Ishikawa (cell line): ENCODE results near the gene AMER1.

Experiments
- CEBPB ChIP-seq: IDR thresholded peaks from 2 replicates; pipeline ENCODE4 v1.6.1; 2012
- CREB1 ChIP-seq: IDR thresholded peaks from 2 replicates; pipeline ENCODE4 v1.6.1; 2012; ENCODE audit warnings: low read depth
- EGR1 ChIP-seq: IDR thresholded peaks from 2 replicates; pipeline ENCODE4 v1.6.1; 2012
- EP300 ChIP-seq: IDR thresholded peaks from 2 replicates; pipeline ENCODE4 v1.6.1; 2012; ENCODE audit warnings: borderline replicate concordance
- FOXM1 ChIP-seq: IDR thresholded peaks from 2 replicates; pipeline ENCODE4 v1.6.1; 2012; ENCODE audit warnings: low read depth, borderline replicate concordance
- NFIC ChIP-seq: IDR thresholded peaks from 2 replicates; pipeline ENCODE4 v1.6.1; 2012
- RAD21 ChIP-seq: IDR thresholded peaks from 2 replicates; pipeline ENCODE4 v1.6.1; 2012; ENCODE audit warnings: low read depth
- TAF1 ChIP-seq: IDR thresholded peaks from 2 replicates; pipeline ENCODE4 v1.6.1; 2012; ENCODE audit warnings: low read depth, mild to moderate bottlenecking
- TCF12 ChIP-seq: IDR thresholded peaks from 2 replicates; pipeline ENCODE4 v1.6.1; 2012; ENCODE audit warnings: low read depth
- TEAD4 ChIP-seq: IDR thresholded peaks from 2 replicates; pipeline ENCODE4 v1.6.1; 2012
- YY1 ChIP-seq: IDR thresholded peaks from 2 replicates; pipeline ENCODE4 v1.6.1; 2012; ENCODE audit warnings: low read depth
- ZBTB7A ChIP-seq: IDR thresholded peaks from 2 replicates; pipeline ENCODE4 v1.6.1; 2012; ENCODE audit warnings: low read depth
- TF ChIP-seq, protein P1 (sequence below): IDR thresholded peaks from 2 replicates; pipeline ENCODE4 v1.6.1; 2012; ENCODE audit warnings: low read depth, mild to moderate bottlenecking
- TF ChIP-seq, protein P2 (sequence below): IDR thresholded peaks from 2 replicates; pipeline ENCODE4 v1.6.1; 2012
- TF ChIP-seq, protein P3 (sequence below): IDR thresholded peaks from 2 replicates; pipeline ENCODE4 v1.6.1; 2012

AMER1 gene

DNA sequence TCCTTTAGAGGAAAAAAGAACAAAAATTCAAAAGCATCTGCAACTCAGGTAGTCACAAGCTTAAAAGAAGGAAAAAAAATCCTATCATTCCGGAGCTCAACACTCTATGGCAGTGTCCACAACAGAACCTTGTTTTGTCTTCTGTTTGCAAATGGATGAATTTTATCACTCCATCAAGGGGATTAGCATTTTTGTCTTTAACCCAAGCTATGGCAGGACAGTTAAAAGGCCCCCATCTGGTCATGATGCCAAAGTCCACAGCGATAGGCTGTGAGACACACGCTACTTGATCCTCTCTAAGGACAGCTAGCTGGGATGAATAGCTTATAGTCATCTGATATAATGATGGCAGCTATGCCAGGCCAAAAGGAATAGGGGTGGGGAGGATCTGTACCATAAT, 16.6 kb downstream of the AMER1 start:
- no peak for TF ChIP-seq TAF1
- no peak for TF ChIP-seq CREB1
- TF ChIP-seq, protein P1, sequence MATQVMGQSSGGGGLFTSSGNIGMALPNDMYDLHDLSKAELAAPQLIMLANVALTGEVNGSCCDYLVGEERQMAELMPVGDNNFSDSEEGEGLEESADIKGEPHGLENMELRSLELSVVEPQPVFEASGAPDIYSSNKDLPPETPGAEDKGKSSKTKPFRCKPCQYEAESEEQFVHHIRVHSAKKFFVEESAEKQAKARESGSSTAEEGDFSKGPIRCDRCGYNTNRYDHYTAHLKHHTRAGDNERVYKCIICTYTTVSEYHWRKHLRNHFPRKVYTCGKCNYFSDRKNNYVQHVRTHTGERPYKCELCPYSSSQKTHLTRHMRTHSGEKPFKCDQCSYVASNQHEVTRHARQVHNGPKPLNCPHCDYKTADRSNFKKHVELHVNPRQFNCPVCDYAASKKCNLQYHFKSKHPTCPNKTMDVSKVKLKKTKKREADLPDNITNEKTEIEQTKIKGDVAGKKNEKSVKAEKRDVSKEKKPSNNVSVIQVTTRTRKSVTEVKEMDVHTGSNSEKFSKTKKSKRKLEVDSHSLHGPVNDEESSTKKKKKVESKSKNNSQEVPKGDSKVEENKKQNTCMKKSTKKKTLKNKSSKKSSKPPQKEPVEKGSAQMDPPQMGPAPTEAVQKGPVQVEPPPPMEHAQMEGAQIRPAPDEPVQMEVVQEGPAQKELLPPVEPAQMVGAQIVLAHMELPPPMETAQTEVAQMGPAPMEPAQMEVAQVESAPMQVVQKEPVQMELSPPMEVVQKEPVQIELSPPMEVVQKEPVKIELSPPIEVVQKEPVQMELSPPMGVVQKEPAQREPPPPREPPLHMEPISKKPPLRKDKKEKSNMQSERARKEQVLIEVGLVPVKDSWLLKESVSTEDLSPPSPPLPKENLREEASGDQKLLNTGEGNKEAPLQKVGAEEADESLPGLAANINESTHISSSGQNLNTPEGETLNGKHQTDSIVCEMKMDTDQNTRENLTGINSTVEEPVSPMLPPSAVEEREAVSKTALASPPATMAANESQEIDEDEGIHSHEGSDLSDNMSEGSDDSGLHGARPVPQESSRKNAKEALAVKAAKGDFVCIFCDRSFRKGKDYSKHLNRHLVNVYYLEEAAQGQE, result no peak
- TF ChIP-seq, protein P2, sequence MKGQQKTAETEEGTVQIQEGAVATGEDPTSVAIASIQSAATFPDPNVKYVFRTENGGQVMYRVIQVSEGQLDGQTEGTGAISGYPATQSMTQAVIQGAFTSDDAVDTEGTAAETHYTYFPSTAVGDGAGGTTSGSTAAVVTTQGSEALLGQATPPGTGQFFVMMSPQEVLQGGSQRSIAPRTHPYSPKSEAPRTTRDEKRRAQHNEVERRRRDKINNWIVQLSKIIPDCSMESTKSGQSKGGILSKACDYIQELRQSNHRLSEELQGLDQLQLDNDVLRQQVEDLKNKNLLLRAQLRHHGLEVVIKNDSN, result no peak
- TF ChIP-seq YY1, result no peak
- TF ChIP-seq CEBPB, result no peak
- TF ChIP-seq EGR1, result no peak

DNA sequence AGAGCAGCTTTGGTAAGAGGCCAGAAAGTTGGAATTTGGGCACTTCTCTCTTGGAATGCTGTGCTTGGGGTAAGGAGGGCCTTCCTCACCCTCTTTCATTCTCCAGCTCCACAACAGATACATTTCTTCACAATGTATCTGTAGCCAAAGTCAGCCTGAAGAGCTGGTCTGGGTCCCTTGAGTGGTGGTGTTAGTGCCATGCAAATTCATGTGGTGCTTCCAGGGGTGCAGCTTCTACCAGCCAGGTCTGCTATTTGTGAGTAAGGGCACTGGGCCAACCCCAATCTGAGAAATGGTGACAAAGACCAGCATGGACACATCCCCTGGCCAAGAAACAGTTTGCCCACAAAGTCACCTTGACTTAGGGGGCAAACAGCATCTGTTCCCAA, 17.8 kb downstream of the AMER1 start:
- TF ChIP-seq RAD21 (no peak), ZBTB7A (no peak), TAF1 (no peak), FOXM1 (no peak), EP300 (no peak), TCF12 (no peak), CREB1 (no peak), YY1 (no peak), EGR1 (no peak), CEBPB (no peak), NFIC (no peak), TEAD4 (no peak)
- TF ChIP-seq, protein P3, sequence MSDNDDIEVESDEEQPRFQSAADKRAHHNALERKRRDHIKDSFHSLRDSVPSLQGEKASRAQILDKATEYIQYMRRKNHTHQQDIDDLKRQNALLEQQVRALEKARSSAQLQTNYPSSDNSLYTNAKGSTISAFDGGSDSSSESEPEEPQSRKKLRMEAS, result no peak
- TF ChIP-seq, protein P2, result no peak
- TF ChIP-seq, protein P1, result no peak

- TF ChIP-seq EP300 (no peak), CREB1 (no peak), CEBPB (no peak), ZBTB7A (no peak), TAF1 (no peak), EGR1 (no peak), RAD21 (no peak), FOXM1 (no peak), TCF12 (no peak), NFIC (no peak), YY1 (no peak), TEAD4 (no peak)
- TF ChIP-seq, protein P1, result no peak
- TF ChIP-seq, protein P2, result no peak
- TF ChIP-seq, protein P3, result no peak
Observed at GRCh38 chrX:64186974-64187761, 18.3 kb downstream of the AMER1 start.

DNA sequence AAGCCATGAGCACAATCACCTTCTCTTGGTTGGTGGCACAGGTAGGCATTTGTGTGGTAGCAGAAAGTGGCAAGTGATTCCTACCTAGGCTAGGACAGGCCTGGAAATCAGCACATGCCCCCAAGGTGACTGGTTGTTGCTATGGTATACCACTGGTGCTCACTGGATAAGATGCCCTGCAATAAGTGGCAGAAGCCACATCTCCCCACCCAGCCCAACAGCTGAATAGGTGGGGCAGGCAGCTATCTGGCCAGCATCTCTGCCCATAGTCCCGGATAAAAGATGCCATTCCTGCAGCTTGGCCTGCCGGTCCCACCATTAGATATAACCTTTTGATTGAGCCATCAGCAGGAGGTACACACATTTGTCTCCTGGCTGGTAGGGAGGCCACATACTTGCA, 21.1 kb downstream of the AMER1 start:
- TF ChIP-seq YY1 (no peak), EP300 (no peak), TAF1 (no peak), CEBPB (no peak), RAD21 (no peak), FOXM1 (no peak), TEAD4 (no peak), ZBTB7A (no peak)
- TF ChIP-seq, protein P3, result no peak
